ENCODE measurements around the gene SSBP1. TPM values are rescaled to one million over a fixed set of nuclear protein-coding genes. Genes with fewer than 3 reads are reported as not detected.

The SSBP1 gene
- total RNA-seq, 4 donors from 2014 or later = 87.5 to 109 (median 90.8) TPM

DNA sequence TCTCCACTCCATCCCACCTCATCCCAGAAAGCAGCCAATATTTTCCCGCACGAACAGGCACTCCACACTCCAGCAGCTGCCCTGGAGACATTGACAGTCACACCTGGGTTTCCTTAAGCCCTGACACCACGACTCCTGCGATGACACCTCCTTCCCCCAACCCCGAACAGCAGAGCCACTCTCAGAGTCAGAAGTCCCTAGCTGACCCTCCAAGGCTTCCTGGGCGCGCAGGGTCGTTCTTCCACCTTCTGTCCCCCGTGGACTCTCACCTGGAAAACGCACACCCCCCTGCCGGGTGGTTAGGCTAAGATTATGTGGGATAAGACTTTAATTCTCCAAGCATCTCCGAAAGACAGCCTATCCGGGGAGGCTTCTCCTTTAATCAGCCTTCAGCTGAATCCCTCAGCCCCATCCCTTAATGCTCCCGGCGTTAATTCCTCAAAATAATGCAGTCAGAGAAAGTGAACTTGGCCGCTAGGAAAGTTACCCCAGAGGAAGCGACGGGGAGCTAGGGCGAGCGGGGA is 37.2 kb upstream of the SSBP1 start:
- TF ChIP-seq, protein P1, sequence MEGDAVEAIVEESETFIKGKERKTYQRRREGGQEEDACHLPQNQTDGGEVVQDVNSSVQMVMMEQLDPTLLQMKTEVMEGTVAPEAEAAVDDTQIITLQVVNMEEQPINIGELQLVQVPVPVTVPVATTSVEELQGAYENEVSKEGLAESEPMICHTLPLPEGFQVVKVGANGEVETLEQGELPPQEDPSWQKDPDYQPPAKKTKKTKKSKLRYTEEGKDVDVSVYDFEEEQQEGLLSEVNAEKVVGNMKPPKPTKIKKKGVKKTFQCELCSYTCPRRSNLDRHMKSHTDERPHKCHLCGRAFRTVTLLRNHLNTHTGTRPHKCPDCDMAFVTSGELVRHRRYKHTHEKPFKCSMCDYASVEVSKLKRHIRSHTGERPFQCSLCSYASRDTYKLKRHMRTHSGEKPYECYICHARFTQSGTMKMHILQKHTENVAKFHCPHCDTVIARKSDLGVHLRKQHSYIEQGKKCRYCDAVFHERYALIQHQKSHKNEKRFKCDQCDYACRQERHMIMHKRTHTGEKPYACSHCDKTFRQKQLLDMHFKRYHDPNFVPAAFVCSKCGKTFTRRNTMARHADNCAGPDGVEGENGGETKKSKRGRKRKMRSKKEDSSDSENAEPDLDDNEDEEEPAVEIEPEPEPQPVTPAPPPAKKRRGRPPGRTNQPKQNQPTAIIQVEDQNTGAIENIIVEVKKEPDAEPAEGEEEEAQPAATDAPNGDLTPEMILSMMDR (IDR thresholded peaks at IDR 0.05) = no peak
- no peak for TF ChIP-seq POLR2A (IDR thresholded peaks at IDR 0.05)
- H3K4me3 ChIP-seq (ENCODE audit: low read depth, poor library complexity, severe bottlenecking) = no peak overlapping the region
- intact Hi-C loops (cut with DNase I; ENCODE audit: low total_unique reads) = no loop called here
- no peak for DNase-seq (ENCODE audit: low spot score in 2 of 2)
- 10 to 13% methylated on average over 20 of the region's 20 CpGs for WGBS, 2 donors

- peak in 1 of 2 donors; percentile 88 for DNase-seq (ENCODE audit: low spot score in 2 of 2)
- WGBS, 2 donors = 0 to 2% methylated on average over 9 to 16 of the region's 59 CpGs
- no peak for TF ChIP-seq POLR2A (IDR thresholded peaks at IDR 0.05)
- TF ChIP-seq, protein P1 (IDR thresholded peaks at IDR 0.05) = no peak
- H3K4me3 ChIP-seq (ENCODE audit: low read depth, poor library complexity, severe bottlenecking) = peak overlapping the region; percentile 63
- intact Hi-C loops (cut with DNase I; ENCODE audit: low total_unique reads) = no loop called here
Measured at GRCh38 chr7:141701489-141702046, 36.6 kb upstream of the SSBP1 start.

GRCh38 chr7:141702047-141702567 is 36.1 kb upstream of the SSBP1 start, which contains the start of gene DENND11:
Gene DENND11, minus strand, starts transcription at chr7:141702166. Its CDS starts 13 bp downstream, at chr7:141702153.
- DNase-seq (ENCODE audit: low spot score in 2 of 2) = no peak

DNA sequence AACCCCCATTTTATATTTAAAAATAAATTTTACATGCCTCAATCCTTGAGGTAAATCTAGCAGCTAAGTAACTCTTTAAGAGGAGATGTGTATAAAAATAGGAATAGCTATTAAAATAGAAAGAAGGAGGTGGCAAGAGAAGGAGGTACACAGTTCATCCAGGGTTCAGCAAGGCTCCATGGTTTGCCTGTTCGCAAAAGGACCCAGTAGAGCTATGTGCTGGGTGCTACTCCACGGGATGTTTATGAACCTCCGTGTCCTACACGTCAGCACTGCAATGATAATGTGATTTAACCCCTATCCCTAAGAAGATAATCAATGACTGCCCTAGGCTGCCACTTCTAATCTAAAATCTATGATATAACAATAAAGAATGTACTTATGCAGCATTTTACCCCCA is 35.3 kb upstream of the SSBP1 start:
- DNase-seq (ENCODE audit: low spot score in 2 of 2) = no peak
- TF ChIP-seq, protein P1 (IDR thresholded peaks at IDR 0.05) = no peak
- TF ChIP-seq POLR2A (IDR thresholded peaks at IDR 0.05) = no peak
- H3K4me3 ChIP-seq (ENCODE audit: low read depth, poor library complexity, severe bottlenecking) = no peak overlapping the region
- intact Hi-C loops (cut with DNase I; ENCODE audit: low total_unique reads) = no loop called here
- WGBS, 2 donors = 66 to 70% methylated on average over 4 of the region's 4 CpGs

More at GRCh38 chr7:141702047-141702567, 36.1 kb upstream of the SSBP1 start, which contains the start of gene DENND11:
- TF ChIP-seq, protein P1 (IDR thresholded peaks at IDR 0.05) = no peak
- TF ChIP-seq POLR2A (IDR thresholded peaks at IDR 0.05) = no peak
- H3K4me3 ChIP-seq (ENCODE audit: low read depth, poor library complexity, severe bottlenecking) = peak within 1 kb of the TSS; percentile 63
- intact Hi-C loops (cut with DNase I; ENCODE audit: low total_unique reads) = no loop called here
- WGBS, 2 donors = 0% methylated on average over 15 to 51 of the region's 62 CpGs

DNA sequence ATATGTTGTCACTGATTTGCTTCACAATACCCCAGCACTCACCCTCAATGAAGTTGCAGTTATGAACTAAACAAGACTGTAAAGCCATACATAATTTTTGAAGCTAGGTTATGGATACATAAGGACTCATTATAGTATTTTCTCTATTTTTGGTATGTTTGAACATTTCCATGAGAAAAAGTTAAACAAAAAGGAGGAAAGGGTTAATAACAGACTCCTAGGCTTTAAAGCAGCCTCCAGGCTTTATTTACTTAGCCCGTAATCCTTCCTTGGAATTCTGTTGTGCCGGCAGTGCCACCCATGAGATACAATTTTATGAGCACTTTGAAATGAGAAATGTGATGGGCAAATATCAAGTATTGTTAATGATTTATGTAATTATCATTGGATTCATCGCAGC is 34.0 kb upstream of the SSBP1 start:
- TF ChIP-seq POLR2A (IDR thresholded peaks at IDR 0.05) = no peak
- TF ChIP-seq, protein P1 (IDR thresholded peaks at IDR 0.05) = no peak
- no peak for DNase-seq (ENCODE audit: low spot score in 2 of 2)
- H3K4me3 ChIP-seq (ENCODE audit: low read depth, poor library complexity, severe bottlenecking) = no peak overlapping the region
- 79 to 82% methylated on average over 3 of the region's 3 CpGs for WGBS, 2 donors
- intact Hi-C loops (cut with DNase I; ENCODE audit: low total_unique reads) = no loop called here
